ENCODE measurements around the gene PI4KA.

- TF ChIP-seq CTCF (conservative IDR thresholded peaks at IDR 0.05) (no peak), ZFX (IDR thresholded peaks at IDR 0.05) (no peak)
Measured at GRCh38 chr22:20834725-20835124, 23.9 kb downstream of the PI4KA start.

Data from C4-2B (cell line).